Ureter (tissue), 1 donor: Measurements from ENCODE around the gene SEMA4B. TPM values are rescaled to one million over a fixed set of nuclear protein-coding genes. Genes with fewer than 3 reads are reported as not detected.

Experiments
- DNase-seq: peaks from one replicate; pipeline ENCODE4 v3.0.0-alpha.2; 2020; ENCODE audit warnings: low spot score
- total RNA-seq: library from RNA; stranded (reverse); gene quantifications from one replicate; pipeline ENCODE4 v1.2.4, GENCODE V29; 2023
- donor health status: DM: yes; HTN: yes; CAD: no.

The SEMA4B gene
- total RNA-seq, 1 donor from 2014 or later, result 183 TPM

- DNase-seq, result no peak
These were observed 4.1 kb downstream of the SEMA4B start for GRCh38 chr15:90205050-90205848.

GRCh38 chr15:90205886-90206285 is 4.8 kb downstream of the SEMA4B start:
- DNase-seq, result no peak

GRCh38 chr15:90207252-90207651 is 6.1 kb downstream of the SEMA4B start:
- no peak for DNase-seq

- DNase-seq, result no peak
These were observed 7.2 kb downstream of the SEMA4B start for GRCh38 chr15:90208356-90208755.

GRCh38 chr15:90209591-90209990 is 8.5 kb downstream of the SEMA4B start:
- no peak for DNase-seq

GRCh38 chr15:90210593-90210992 is 9.5 kb downstream of the SEMA4B start:
- no peak for DNase-seq

GRCh38 chr15:90211009-90211408 is 9.9 kb downstream of the SEMA4B start:
- DNase-seq, result no peak

GRCh38 chr15:90211440-90212143 is 10.5 kb downstream of the SEMA4B start:
- peak; percentile 89 for DNase-seq

- DNase-seq, result peak; percentile 81
These were observed 11.3 kb downstream of the SEMA4B start for GRCh38 chr15:90212221-90213098.

GRCh38 chr15:90213122-90213817 is 12.1 kb downstream of the SEMA4B start:
- no peak for DNase-seq

- DNase-seq, result no peak
These were observed 12.7 kb downstream of the SEMA4B start for GRCh38 chr15:90213818-90214204.

- no peak for DNase-seq
These were observed 13.5 kb downstream of the SEMA4B start for GRCh38 chr15:90214553-90215196.

- DNase-seq, result no peak
These were observed 16.7 kb downstream of the SEMA4B start for GRCh38 chr15:90217671-90218394.

- DNase-seq, result no peak
These were observed 18.5 kb downstream of the SEMA4B start for GRCh38 chr15:90219421-90220141.

- peak; percentile 80 for DNase-seq
These were observed 20.2 kb downstream of the SEMA4B start for GRCh38 chr15:90221246-90221900.

- no peak for DNase-seq
These were observed 21.4 kb downstream of the SEMA4B start for GRCh38 chr15:90222547-90222946.

GRCh38 chr15:90223441-90224165 is 22.5 kb downstream of the SEMA4B start:
- no peak for DNase-seq

- no peak for DNase-seq
These were observed 23.9 kb downstream of the SEMA4B start for GRCh38 chr15:90225047-90225446.
